ENCODE results near the gene VSTM2B. TPM values are rescaled to one million over a fixed set of nuclear protein-coding genes. Genes with fewer than 3 reads are reported as not detected.
"Not testable (repeated sequence)": the region's sequence is repeated elsewhere in the genome, so short reads cannot be mapped to it uniquely, and the experiment has no call there.

VSTM2B gene
- total RNA-seq, 1 donor from 2014 or later = not detected

DNA sequence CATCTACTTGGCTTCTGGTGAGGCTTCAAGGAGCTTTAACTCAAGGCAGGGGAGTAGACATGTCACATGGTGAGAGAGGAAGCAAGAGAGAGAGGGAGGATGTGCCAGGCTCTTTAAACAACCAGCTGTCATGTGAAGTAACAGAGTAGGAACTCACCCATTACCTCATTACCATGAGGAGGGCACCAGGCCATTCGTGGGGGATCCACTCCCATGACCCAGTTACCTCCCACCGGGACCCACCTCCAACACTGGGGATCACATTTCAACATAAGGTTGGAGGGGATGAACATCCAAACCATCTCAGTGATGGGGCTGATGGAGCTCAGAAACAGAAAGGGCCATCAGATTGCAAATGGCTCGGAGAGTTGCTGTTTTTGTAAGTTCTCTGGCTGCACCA, 12.9 kb downstream of the VSTM2B start:
- no peak for DNase-seq (ENCODE audit: missing footprints)

DNA sequence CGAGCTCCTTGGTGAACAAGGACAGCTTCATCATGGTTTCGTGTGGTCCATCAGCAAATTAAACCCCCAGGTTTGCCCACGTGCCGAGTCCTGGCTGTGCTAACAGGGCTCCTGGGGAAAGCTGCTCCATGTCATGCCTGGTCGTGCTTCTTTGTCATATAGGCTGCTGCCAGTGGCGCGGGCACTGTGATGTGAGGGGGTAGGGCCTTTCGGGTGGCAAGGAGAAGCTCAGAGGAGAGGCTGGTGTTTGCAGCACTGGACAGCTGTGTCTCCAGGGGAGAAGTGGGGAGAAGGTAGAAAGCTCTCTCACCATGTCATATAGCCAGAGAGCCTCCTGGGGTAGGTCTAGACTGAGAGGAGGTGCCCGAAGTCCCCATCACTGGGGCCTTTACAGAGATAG, 13.3 kb downstream of the VSTM2B start:
- intact Hi-C loops (cut with DNase I) = no loop called here
- DNase-seq (ENCODE audit: missing footprints) = no peak
- ATAC-seq = no peak

More for the DNA sequence above, 12.9 kb downstream of the VSTM2B start:
- no peak for ATAC-seq
- intact Hi-C loops (cut with DNase I) = no loop called here

DNA sequence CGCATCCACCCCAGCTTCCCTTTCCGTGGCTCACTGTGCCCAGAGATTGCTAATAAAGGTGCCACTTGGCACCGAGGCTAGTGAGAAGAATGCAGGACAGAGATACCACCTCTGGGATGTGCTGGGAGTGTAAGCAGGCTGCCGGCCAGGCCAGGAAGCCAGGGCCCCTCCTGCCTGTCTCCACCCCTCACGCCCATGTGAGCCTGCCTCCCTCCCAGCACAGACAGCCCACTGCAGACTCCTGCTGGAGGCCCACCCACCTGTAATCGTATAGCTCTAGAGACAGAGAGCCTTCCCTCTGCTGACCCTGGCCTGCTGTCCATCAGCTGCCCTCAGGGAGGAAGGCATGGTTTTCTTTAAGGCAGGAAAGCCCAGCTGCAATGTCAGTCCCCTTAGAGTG, 13.9 kb downstream of the VSTM2B start:
- DNase-seq (ENCODE audit: missing footprints) (no peak), ATAC-seq (peak; percentile 23)
- intact Hi-C loops (cut with DNase I) = no loop called here

DNA sequence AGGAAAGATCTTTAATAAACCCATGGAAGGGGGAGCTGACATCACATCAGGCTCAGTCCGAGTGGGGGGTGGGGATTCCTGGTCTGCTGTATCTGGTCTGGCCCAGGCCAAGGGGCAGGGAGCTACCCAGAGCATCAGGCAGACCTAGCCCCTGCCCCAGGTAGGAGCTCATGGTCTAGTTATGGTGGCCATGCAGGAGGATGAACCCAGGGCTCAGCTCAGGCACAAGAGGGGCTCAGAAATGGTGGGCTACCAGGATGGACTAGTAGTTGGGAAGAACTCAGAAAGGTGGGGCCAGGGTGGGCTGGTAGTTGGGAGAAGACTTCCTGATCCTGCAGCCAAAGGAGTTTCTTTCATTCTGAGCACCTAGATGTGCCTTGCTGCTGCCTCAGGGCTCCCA, 14.3 kb downstream of the VSTM2B start:
- ATAC-seq (no peak), DNase-seq (ENCODE audit: missing footprints) (no peak)
- intact Hi-C loops (cut with DNase I) = no loop called here

DNA sequence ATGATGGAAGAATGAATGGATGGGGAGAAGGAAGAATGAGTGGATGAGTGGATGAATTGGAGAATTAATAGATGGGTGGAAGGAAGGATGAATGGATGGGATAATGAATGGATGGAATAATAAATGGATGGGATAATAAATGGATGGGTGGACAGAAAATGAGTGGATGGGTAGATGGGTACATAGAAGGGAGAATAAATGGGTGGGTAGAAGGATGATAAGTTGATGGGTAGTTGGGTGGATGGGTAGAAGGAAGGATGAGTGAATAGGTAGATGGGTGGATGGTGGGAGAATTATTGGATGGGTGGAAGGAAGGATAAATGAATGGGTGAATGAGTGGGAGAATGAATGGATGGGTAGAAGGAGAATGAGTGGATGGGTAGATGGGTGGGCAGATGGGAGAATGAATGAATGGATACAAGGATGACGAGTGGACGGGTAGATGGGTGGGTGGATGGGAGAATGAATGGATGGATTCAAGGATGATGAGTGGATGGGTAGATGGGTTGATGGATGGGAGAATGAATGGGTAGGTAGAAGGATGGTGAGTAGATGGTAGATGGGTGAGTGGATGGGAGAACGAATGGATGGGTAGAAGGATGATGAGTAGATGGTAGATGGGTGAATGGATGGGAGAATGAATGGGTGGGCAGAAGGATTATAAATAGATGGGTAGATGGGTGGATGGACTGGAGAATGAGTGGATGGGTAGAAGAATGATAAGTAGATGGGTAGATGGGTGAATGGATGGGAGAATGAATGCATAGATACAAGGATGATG, 15.9 kb downstream of the VSTM2B start:
- no peak for DNase-seq (ENCODE audit: missing footprints)
- intact Hi-C loops (cut with DNase I) = no loop called here
- no peak for ATAC-seq

DNA sequence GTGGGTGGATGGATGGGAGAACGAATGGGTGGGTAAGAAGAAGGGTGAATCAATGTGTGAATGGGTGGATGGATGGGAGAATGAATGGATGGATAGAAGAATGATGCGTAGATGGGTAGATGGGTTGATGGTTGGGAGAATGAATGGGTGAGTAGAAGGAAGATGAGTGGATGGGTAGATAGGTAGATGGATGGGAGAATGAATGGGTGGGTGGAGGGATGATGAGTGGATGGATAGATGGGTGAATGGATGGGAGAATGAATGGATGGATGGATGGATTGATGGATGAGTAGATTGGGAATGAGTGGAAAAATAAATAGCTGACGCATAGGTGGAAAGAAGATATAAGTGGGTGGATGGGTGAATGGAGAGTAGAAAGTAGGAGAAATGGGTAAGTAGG, 16.5 kb downstream of the VSTM2B start:
- ATAC-seq (no peak), DNase-seq (ENCODE audit: missing footprints) (no peak)
- intact Hi-C loops (cut with DNase I) = no loop called here

DNA sequence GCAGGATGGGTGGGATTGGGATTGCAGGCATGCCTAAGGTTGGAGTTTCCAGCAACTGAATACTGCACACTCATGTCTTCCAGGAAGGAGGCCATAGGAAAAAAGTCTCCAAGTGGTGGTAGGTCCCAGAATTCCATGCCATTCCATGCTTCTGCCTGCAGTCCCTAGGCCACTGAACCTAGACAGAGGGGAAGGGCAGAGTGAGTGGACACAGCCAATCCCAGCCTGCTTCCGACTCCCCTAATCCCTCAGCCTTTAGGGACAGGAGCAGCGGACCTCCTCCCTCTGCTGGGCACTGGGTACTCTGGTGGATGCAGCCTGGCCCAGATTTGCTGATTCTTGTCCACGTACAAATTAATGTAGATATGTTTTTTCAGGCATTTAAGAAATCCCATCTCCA, 17.0 kb downstream of the VSTM2B start:
- intact Hi-C loops (cut with DNase I) = no loop called here
- DNase-seq (ENCODE audit: missing footprints) (no peak), ATAC-seq (no peak)

DNA sequence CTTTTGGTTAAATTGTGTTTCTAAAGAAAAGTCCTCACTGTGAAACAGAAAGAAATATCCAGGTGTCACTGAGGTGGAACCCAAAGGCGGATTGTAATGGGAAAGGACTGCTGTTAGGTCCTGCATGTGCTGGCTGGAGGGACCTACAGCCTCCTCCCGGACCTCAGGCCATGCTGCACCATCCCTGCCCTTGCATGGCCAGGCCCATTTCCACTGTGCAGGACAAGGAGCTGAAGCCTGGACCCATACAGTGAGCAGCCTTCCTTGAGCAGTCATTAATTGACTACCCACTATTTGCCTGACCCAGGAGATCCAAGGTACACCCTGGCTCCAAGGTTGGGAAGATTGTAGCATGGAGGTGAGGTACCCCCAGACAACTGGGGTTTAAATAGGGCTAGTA, 17.6 kb downstream of the VSTM2B start:
- intact Hi-C loops (cut with DNase I) = no loop called here
- no peak for DNase-seq (ENCODE audit: missing footprints)

DNA sequence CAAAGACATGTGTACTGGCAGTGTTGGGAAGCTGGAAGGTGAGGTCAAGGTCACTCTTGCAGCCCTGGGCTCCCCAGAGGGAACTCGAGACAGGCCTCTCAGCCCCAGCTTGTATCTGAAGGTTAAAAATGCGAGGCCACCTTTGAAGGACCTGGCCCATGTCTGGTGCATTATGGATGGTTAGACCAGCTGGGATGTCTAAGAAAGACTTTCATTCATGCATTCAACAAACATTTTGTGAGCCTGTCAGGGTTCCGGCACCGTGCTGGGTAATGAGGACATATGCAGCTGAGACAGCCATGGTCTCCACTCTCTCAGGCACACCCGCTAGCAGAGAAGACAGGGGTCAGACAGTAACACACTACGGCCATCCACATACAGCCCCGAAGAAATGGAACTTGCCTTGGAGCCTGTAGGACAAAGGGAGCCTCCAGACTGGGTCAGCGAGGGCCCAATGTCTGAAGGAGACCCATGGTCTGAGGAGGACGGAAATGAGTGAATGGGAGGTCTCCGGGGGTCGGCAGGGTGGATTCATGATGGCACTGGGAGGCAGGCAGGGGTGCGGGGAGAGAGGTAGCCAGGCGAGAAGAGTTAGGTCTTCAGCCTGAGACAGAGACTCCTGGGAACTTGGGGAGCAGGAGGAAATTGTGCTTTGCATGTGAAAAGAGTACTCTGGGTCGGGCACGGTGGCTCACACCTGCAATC, 19.0 kb downstream of the VSTM2B start:
- intact Hi-C loops (cut with DNase I) = no loop called here
- no peak for ATAC-seq
- no peak for DNase-seq (ENCODE audit: missing footprints)

More for the DNA sequence above, 17.6 kb downstream of the VSTM2B start:
- no peak for ATAC-seq

DNA sequence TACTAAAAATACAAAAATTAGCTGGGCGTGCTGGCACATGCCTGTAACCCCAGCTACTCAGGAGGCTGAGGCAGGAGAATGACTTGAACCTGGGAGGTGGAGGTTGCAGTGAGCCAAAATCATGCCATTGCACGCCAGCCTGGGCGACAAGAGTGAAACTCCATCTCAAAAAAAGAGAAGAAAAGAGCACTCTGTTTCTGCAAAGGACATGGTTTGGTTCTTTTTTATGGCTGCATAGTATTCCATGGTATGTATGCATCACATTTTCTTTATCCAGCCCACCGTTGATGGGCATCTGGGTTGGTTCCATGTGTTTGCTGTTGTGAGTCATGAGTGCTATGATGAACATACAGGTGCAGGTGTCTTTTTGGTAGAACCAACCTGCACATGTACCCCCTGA, 19.7 kb downstream of the VSTM2B start:
- DNase-seq (ENCODE audit: missing footprints); ATAC-seq; intact Hi-C loops (cut with DNase I): not testable (repeated sequence)

DNA sequence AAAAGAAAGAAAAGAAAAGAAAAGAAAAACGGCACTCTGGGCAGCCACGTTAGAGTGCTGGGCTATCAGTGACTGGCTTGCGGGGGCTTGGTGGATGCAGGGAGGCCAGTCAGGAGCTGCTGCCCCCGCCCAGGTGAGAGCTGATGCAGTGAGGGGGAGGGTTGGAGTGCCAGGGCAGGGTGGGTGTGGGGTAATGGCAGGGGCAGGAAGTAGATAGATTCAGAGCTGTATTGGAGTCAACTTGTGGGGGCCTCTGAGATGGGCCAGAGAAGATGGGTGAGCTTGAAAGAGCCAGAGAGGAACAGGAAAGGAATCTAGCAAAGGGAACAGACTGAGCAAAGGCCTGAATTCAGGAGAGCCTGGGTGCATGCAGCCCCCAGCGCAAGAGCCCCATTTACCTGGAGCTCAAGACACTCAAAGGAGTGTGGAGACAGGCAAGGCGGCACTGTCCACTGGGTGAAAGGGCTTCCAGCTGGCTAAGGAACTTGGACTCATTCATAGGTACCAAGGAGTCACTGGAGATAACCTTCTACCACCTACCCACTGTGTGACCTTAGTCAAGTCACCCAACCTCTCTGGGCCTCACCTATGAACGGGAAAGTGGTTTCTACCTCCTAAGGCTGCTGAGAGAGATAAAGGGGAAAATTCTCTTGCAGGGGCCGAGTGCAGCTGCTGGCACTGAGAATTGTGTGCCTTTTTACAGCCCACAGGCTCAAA, 20.2 kb downstream of the VSTM2B start:
- ATAC-seq (no peak), DNase-seq (ENCODE audit: missing footprints) (no peak)
- intact Hi-C loops (cut with DNase I) = no loop called here

DNA sequence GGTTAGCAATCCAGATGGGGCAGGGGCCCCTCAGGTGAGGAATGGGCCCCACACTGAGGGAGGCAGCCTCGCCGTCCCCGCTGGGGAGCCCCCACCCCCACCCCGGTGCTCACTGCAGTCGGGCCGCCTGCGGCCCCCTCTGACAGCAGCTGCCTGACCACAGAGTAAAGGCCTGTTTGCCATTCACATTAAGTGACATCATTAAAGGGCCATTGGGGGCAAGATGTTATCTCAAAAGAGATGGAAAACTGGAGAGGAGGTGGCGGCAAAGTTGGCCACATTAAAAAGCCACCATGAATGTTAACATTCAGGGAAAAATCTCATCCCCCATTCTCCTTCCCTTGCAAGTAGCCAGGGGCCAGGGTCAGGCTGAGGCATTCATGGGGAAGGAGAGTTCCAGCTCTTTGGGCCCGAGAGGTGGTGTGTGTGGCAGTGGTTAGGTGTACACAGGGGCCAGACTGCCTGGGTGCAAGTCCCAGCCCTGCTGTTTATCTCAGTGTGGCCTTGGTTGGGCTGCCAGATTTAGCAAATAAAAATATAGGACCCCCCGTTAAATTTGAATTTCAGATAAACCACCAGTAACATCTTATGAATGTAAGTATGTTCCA, 20.9 kb downstream of the VSTM2B start:
- ATAC-seq = no peak
- DNase-seq (ENCODE audit: missing footprints) = no peak
- intact Hi-C loops (cut with DNase I) = no loop called here

DNA sequence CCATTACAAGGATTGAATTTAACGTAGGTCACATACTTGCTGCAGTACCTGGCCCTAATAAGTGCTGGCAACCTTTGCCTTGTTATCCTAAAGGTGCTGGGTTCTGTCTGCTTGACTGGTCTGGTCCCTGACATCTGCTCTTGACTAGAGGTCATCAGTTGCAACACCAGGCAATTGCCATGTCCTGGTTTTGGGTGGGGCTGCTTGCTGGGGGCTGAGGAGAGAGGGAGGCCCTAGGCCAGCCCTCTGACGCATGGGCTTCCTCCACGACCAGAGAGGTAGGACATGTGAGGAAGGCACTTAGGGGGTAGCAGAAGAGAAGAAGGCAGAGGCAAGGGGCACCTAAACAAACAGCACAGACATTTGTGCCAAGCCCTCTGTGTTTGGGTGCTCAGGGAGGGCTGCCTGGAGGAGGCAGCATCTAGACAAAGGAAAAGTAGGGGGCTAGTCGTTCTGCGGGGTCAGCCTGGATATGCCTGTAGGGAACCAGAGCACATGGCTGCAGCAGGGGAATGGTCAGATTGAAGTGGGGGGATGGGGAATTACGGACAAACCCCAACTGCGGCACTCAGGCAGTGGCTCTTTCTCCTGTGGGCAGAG, 21.7 kb downstream of the VSTM2B start:
- no peak for DNase-seq (ENCODE audit: missing footprints)
- no peak for ATAC-seq
- intact Hi-C loops (cut with DNase I) = no loop called here

DNA sequence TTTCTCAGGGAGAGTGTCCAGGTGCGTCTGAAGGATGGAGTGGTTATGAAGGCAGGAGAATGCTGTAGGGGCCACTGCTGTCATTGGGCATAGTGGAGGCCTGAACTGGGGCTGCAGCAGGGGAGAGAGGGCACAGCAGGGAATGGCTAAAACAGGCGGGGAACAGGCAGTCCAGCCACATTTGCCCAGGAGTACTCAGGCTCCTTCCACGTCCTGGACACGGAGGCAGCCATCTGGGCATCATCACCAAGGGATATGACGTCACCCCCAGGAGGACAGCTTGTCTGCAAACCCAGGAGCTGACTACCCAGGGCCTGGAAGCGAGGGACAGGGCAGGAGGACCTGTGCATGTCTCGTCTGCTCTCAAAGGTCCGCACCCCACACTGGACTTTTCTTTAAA, 22.2 kb downstream of the VSTM2B start:
- DNase-seq (ENCODE audit: missing footprints) = no peak
- no peak for ATAC-seq
- intact Hi-C loops (cut with DNase I) = no loop called here

DNA sequence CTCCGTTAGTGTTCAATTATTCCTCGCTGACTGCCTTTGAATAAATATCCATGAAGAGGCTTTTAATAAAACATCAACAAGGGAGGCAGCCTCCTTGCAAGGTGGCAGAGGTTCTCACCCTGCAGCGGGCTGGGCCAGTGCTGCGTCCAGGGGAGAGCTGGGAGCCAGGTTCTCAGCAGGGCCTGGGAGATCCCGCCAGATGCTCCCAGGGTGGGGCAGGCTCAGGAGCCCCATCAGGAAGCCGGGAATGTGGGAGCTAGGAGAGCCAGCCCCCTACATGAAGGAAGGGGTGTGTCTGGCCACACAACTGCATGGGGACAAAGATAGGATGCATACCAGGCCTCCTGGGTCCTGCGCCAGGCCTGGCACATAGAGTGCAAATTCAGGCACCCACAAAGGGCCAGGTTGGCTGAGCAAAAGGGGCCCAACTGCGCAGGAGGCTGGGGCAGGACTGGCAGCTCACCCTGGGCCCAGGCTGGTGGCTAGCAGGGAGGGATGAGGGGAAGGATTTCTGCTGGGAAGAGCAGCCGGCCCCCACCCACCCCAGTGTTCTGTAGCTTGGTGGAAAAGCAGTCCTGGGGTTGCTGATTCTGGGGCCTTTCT, 22.8 kb downstream of the VSTM2B start:
- no peak for ATAC-seq
- intact Hi-C loops (cut with DNase I) = no loop called here
- no peak for DNase-seq (ENCODE audit: missing footprints)

DNA sequence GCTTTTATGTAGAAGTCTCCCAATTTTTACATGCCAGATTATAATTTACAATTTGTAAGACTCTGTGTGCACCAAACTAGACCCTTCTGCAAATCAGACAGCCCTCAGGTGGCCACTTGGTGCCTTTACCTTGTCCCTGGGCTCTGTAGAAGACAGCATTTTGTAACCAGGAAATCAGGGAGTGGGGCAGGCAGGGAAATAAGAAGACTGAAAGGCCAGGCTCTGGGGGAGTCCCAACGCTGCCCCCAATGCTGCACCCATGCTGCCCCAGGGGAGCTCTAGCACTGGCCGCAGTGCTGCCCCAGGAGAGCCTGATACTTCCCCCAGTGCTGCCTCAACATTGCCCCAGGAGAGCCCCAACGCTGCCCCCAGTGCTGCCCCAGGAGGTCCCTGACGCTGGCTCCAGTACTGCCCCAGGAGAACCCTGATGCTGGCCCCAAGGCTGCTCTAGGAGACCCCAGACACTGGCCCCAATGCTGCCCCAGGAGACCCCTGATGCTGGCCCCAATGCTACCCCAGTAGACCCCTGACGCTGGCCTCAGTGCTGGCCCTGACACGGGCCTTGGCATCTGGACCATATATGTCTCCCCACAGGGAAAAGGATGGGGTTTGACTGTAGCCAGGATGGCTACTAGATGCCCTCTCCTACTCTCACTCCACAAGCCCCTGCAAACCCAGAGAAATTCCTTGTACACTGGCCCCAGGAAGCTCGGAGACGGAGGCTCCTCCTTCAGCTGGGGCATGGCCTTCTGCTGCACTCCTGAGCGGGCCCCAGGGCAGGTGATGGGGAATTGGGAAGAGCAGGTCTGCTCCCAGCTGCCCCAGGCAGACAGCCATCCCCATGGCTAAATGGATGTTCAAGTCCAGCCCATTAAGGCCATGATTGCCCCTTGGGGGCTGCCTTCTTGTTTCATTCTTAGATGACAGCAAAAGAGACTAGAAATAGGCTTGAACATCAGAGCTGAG, 23.6 kb downstream of the VSTM2B start:
- no peak for ATAC-seq
- intact Hi-C loops (cut with DNase I) = no loop called here

DNA sequence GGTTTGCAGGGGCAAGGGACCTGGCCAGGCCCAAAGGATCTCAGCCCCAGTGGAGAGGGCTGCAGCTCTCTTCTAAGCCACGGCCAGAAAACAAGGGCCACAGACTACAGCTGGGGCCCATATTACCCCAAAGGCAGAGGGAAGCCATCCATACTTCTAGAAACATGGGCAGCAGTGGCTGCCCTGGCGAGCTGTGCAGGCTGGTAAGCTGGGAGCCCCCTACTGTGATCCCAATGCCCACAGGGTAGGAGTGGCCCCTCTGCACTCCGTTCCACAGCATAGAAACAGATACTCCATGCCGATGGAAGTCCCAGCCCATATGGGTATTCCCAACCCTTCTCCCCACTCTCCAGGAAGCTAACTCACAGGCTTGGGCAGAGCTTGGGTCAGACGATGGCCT, 25.1 kb downstream of the VSTM2B start:
- no peak for DNase-seq (ENCODE audit: missing footprints)
- no peak for ATAC-seq
- intact Hi-C loops (cut with DNase I) = no loop called here

More for the DNA sequence above, 23.6 kb downstream of the VSTM2B start:
- no peak for DNase-seq (ENCODE audit: missing footprints)

DNA sequence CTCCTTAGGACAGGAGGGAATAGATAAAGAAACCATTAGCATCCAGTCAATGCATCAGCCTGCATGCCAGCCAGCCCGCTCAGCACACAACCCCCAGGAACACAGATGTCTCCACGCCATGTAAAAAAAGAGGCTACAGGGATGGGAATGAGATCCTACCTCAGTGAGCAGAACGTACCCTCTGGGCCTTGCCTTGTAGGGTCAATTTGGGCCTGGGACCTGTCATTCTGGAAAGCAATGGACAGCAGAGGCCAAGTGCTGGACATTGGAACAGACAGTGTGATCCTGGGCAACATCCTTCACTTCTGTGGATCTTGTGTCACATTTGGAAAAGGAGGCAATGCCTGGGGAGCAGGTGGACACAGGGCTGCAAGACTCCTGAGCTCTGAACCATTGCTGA, 26.0 kb downstream of the VSTM2B start:
- intact Hi-C loops (cut with DNase I) = no loop called here
- no peak for DNase-seq (ENCODE audit: missing footprints)

More for the DNA sequence above, 26.0 kb downstream of the VSTM2B start:
- ATAC-seq = no peak

Measured in Right ventricle myocardium inferior (tissue), 1 donor.